Gastroesophageal sphincter (tissue), 3 donors: Measurements from ENCODE around the gene CYFIP2.

ENCODE experiments used
- POLR2A ChIP-seq, 2 donors: fragments of 450-650 bp; IDR thresholded peaks; one replicate each; pipeline ENCODE4 v1.6.1; 2017; ENCODE audit warnings: antibody characterized with exemption in 2 of 2, mild to moderate bottlenecking in 2 of 2, moderate library complexity in 1 of 2
- TF ChIP-seq, protein P1 (sequence below), 4 experiments: fragments of 200-600 bp in 2 of 4; fragments of 450-650 bp in 2 of 4; sonication (generic) in 1 of 4; IDR thresholded peaks; one replicate each; pipeline ENCODE4 v1.5.1; 2017 to 2019; ENCODE audit warnings: antibody characterized with exemption in 4 of 4, mild to moderate bottlenecking in 2 of 4, moderate library complexity in 2 of 4

DNA sequence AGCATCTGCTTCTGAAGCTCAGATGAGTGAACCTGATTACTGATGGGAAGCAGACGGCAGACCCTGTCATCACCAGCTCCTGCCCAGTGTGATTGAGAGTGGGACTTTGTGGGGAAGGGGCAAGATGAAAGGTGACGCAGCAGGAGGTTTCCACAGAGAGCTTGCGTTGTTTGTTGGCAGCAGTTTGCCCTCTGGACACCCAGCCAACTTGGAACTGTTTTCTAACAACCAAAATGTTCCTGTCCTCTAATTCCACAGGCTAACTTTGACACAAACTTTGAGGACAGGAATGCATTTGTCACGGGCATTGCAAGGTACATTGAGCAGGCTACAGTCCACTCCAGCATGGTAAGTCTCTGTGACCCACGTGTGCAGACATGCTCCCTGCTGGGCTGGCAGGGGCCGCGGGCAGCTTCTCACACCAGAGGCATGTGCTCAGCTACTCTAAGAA is 20.9 kb downstream of the CYFIP2 start:
- no peak for TF ChIP-seq POLR2A (IDR thresholded peaks at IDR 0.05)
- TF ChIP-seq, protein P1, sequence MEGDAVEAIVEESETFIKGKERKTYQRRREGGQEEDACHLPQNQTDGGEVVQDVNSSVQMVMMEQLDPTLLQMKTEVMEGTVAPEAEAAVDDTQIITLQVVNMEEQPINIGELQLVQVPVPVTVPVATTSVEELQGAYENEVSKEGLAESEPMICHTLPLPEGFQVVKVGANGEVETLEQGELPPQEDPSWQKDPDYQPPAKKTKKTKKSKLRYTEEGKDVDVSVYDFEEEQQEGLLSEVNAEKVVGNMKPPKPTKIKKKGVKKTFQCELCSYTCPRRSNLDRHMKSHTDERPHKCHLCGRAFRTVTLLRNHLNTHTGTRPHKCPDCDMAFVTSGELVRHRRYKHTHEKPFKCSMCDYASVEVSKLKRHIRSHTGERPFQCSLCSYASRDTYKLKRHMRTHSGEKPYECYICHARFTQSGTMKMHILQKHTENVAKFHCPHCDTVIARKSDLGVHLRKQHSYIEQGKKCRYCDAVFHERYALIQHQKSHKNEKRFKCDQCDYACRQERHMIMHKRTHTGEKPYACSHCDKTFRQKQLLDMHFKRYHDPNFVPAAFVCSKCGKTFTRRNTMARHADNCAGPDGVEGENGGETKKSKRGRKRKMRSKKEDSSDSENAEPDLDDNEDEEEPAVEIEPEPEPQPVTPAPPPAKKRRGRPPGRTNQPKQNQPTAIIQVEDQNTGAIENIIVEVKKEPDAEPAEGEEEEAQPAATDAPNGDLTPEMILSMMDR (IDR thresholded peaks at IDR 0.05) = no peak
